HG02943 (cell line): Measurements from ENCODE around the gene PCDHB3.
"Not testable (repeated sequence)": the region's sequence is repeated elsewhere in the genome, so short reads cannot be mapped to it uniquely, and the experiment has no call there.

Experiments
- ATAC-seq: cut with Tn5 transposase; IDR thresholded peaks from one replicate; pipeline ENCODE4 v1.9.1; 2021; ENCODE audit warnings: mild to moderate bottlenecking, low read depth, moderate library complexity; ENCODE audit not compliant: unreplicated experiment

PCDHB3 gene

DNA sequence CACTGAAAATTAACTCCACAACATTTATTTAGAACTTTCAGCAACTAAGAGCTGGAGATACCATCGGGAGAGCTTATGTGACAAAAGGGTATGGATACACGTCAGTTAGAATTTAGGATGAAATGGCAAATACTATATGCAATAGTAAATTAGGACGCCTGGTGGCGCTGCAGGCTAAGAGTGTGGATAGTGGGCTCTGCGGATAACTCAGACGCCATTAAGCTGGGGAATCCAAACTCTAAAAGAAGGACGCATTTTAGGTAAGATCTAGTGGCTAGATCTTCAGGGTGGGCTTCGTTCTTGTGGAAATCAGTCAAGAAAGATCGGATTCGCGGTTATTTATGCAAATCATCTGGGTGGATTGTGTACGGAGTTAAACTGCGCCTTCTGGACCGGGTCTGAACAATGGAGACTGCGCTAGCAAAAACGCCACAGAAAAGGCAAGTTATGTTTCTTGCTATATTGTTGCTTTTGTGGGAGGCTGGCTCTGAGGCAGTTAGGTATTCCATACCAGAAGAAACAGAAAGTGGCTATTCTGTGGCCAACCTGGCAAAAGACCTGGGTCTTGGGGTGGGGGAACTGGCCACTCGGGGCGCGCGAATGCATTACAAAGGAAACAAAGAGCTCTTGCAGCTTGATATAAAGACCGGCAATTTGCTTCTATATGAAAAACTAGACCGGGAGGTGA, 34.9 kb downstream of the PCDHB3 start, which contains the start of gene PCDHB5:
Gene PCDHB5 (plus strand): TSS at position 177 of the 688 bp plus-strand sequence. CDS start 229 bp downstream, at position 406.
- no peak for ATAC-seq

DNA sequence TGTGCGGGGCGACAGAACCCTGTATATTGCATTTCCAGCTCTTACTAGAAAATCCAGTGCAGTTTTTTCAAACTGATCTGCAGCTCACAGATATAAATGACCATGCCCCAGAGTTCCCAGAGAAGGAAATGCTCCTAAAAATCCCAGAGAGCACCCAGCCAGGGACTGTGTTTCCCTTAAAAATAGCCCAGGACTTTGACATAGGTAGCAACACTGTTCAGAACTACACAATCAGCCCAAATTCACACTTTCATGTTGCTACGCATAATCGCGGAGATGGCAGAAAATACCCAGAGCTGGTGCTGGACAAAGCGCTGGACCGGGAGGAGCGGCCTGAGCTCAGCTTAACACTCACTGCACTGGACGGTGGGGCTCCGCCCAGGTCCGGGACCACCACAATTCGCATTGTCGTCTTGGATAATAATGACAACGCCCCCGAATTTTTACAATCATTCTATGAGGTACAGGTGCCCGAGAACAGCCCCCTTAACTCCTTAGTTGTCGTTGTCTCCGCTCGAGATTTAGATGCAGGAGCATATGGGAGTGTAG, 35.5 kb downstream of the PCDHB3 start:
- ATAC-seq, result no peak

- not testable (repeated sequence) for ATAC-seq
Measured at GRCh38 chr5:141137346-141137745, 37.1 kb downstream of the PCDHB3 start.

DNA sequence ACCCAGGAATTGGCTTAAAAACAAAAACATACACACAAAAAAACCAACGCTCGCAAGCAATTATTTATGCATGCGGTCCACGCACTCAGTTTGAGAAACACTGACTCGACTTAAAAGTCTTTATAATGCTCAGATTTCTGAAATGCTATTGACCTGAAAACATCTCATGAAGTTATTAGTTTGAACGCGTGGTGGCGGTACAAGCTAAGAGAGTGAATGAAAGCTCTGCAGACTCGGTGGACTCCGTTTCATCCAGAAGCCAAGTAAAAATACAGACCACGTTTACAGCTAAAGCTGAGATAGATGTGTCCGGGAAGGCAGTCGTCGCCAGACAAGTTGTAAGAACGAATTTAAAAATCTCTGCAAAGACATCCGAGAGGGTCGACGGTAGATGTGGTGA, 49.5 kb downstream of the PCDHB3 start, which contains the start of gene PCDHB6:
Gene PCDHB6 (plus strand): TSS at position 246 of the 400 bp plus-strand sequence. CDS start 201 bp downstream, outside the sequence.
- no peak for ATAC-seq

DNA sequence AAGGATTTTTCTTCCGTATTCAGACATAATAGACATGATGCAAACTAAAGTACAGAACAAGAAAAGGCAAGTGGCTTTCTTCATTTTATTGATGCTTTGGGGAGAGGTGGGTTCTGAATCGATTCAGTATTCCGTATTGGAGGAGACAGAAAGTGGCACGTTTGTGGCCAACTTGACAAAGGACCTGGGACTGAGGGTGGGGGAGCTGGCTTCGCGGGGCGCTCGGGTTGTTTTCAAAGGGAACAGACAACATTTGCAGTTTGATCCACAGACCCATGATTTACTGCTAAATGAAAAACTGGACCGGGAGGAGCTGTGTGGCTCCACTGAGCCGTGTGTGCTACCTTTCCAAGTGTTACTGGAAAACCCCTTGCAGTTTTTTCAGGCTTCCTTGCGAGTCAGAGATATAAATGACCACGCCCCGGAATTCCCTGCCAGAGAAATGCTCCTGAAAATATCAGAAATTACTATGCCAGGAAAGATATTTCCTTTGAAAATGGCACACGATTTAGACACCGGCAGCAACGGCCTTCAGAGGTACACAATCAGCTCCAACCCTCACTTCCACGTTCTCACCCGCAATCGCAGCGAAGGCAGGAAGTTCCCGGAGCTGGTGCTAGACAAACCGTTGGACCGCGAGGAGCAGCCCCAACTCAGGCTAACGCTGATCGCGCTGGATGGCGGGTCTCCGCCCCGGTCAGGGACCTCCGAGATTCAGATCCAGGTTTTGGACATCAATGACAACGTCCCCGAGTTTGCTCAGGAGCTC, 50.1 kb downstream of the PCDHB3 start:
- ATAC-seq, result no peak

- no peak for ATAC-seq
Measured at GRCh38 chr5:141150993-141151325, 50.7 kb downstream of the PCDHB3 start.

DNA sequence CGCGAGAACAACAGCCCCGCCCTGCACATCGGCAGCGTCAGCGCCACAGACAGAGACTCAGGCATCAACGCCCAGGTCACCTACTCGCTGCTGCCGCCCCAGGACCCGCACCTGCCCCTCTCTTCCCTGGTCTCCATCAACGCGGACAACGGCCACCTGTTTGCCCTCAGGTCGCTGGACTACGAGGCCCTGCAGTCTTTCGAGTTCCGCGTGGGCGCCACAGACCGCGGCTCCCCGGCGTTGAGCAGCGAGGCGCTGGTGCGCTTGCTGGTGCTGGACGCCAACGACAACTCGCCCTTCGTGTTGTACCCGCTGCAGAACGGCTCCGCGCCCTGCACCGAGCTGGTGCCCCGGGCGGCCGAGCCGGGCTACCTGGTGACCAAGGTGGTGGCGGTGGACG, 51.4 kb downstream of the PCDHB3 start:
- not testable (repeated sequence) for ATAC-seq

DNA sequence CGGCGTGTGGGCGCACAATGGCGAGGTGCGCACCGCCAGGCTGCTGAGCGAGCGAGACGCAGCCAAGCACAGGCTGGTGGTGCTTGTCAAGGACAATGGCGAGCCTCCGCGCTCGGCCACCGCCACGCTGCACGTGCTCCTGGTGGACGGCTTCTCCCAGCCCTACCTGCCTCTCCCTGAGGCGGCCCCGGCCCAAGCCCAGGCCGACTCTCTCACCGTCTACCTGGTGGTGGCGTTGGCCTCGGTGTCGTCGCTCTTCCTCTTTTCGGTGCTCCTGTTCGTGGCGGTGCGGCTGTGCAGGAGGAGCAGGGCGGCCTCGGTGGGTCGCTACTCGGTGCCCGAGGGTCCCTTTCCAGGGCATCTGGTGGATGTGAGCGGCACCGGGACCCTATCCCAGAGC, 51.8 kb downstream of the PCDHB3 start:
- not testable (repeated sequence) for ATAC-seq
